Measurements from ENCODE around the gene GNAS.

DNA sequence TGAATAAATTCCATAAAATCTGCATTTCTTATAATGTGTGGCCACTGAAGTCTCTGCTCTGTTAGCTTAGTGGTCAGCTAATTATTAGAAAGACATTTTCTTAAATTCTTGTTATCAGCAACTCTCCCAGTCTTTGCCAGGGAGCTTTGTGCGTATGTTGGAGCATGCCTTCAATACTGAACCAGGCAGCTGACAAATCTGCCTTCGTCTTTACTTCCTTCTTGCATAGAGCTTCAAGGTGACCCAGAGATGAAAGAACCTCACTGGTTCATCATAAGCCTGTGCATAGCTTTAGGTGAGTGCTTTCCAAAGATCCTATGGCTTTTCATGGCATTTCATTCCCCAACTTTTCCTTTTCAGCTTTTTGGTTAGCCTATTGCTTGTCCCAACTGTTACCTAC, 85.6 kb downstream of the GNAS start:
- TF ChIP-seq, protein P1, sequence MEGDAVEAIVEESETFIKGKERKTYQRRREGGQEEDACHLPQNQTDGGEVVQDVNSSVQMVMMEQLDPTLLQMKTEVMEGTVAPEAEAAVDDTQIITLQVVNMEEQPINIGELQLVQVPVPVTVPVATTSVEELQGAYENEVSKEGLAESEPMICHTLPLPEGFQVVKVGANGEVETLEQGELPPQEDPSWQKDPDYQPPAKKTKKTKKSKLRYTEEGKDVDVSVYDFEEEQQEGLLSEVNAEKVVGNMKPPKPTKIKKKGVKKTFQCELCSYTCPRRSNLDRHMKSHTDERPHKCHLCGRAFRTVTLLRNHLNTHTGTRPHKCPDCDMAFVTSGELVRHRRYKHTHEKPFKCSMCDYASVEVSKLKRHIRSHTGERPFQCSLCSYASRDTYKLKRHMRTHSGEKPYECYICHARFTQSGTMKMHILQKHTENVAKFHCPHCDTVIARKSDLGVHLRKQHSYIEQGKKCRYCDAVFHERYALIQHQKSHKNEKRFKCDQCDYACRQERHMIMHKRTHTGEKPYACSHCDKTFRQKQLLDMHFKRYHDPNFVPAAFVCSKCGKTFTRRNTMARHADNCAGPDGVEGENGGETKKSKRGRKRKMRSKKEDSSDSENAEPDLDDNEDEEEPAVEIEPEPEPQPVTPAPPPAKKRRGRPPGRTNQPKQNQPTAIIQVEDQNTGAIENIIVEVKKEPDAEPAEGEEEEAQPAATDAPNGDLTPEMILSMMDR (IDR thresholded peaks at IDR 0.05): no peak
- TF ChIP-seq POLR2A (IDR thresholded peaks at IDR 0.05): no peak
- TF ChIP-seq POLR2AphosphoS5 (IDR thresholded peaks at IDR 0.05): no peak
